GM12891 (cell line): ENCODE measurements around the gene UNC5A.

Experiments used
- PAX5 ChIP-seq: IDR thresholded peaks from 2 replicates; pipeline ENCODE4 v1.6.1; 2011; ENCODE audit warnings: low read length, moderate library complexity, mild to moderate bottlenecking; ENCODE audit not compliant: insufficient read depth, severe bottlenecking
- POLR2A ChIP-seq: IDR thresholded peaks from 2 replicates; pipeline ENCODE4 v1.6.1; 2011; ENCODE audit warnings: low read depth, low read length, control low read depth
- POLR2AphosphoS5 ChIP-seq: IDR thresholded peaks from 2 replicates; pipeline ENCODE4 v1.6.1; 2011; ENCODE audit warnings: low read depth, low read length, control low read depth
- SPI1 ChIP-seq: IDR thresholded peaks from 2 replicates; pipeline ENCODE4 v1.6.1; 2011; ENCODE audit warnings: low read depth, low read length, control low read depth

DNA sequence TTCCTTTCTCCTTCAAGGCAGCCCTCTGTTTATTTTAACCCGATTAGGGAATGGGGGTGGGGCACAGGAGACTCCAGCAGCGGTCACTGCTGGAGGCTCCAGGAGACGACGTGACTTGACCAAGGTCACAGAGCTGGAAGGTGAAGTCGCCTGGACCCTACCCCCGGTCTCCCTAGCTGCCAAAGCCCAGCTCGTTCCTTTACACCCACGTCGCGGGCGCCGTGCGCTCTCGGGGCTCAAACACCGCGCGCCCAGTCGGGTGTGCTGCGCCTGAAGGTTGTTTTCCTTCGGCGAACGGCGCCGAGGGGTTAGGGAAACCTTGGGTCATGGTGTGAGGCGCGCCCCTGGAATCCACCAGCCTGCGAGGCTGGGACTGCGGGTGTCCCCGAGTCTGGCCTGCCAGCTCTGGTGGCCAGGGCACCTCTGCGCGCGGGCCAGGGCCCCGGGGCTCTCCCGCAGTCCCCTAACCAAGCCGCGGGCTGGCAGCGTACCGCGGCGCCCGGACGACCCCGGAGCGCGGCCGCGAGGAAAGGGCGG is 747 bp upstream of the UNC5A start:
- TF ChIP-seq POLR2AphosphoS5 (no peak), POLR2A (no peak), SPI1 (no peak), PAX5 (no peak)
